ENCODE results near the gene CBLIF.

DNA sequence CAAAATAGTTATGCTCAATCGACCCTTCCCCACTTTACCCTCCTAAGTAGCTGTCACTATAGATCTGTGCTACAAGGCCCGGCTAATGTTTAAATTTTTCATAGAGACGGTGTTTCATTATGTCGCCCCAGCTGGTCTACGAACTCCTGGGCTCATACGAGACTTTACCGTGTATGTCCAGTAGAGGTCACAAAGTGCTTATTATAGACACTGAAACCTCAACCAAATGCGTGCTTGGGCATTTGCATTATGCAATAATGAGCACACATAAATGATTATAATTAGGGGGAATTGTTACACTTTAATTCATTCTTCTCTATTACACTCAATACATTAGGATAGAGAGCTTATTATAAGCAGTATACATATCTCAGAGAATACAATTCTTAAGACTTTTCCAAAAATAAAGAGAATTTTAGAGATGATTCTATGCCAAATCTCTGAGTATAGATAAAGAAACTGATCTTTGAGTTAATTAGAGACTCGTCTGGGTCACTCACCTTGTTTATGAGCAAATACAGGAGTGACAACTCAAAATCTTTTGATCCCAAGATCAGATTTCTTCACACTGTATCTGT lies 22.2 kb downstream of the CBLIF start:
- TF ChIP-seq, protein P1, sequence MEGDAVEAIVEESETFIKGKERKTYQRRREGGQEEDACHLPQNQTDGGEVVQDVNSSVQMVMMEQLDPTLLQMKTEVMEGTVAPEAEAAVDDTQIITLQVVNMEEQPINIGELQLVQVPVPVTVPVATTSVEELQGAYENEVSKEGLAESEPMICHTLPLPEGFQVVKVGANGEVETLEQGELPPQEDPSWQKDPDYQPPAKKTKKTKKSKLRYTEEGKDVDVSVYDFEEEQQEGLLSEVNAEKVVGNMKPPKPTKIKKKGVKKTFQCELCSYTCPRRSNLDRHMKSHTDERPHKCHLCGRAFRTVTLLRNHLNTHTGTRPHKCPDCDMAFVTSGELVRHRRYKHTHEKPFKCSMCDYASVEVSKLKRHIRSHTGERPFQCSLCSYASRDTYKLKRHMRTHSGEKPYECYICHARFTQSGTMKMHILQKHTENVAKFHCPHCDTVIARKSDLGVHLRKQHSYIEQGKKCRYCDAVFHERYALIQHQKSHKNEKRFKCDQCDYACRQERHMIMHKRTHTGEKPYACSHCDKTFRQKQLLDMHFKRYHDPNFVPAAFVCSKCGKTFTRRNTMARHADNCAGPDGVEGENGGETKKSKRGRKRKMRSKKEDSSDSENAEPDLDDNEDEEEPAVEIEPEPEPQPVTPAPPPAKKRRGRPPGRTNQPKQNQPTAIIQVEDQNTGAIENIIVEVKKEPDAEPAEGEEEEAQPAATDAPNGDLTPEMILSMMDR (IDR thresholded peaks at IDR 0.05), result peak; percentile 46 to 69 (median 62)
- no peak for TF ChIP-seq POLR2A (IDR thresholded peaks at IDR 0.05)

Measured in adrenal gland (tissue), 5 donors.